ENCODE measurements around the gene ADIPOR2. TPM values are rescaled to one million over a fixed set of nuclear protein-coding genes. Genes with fewer than 3 reads are reported as not detected.
A peak's percentile ranks its signal among the peaks of the same experiment; 100 is the strongest.

ADIPOR2 gene
- total and polyA plus RNA-seq, 10 of the 15 experiments (the other 5 are each of a cell fraction or from before 2014, with no cell fraction given), result 8.6 to 65.0 (median 38.0) TPM

- in situ Hi-C loops (cut with MboI), result no loop called here
- no peak for TF ChIP-seq YBX1 (IDR thresholded peaks at IDR 0.05)
- peak; percentile 32; the same call in 1 of the 2 replicates for TF ChIP-seq RUNX3 (IDR thresholded peaks at IDR 0.05; ENCODE audit: low read length)
Observed at GRCh38 chr12:1668833-1669543, 21.9 kb upstream of the ADIPOR2 start.

DNA sequence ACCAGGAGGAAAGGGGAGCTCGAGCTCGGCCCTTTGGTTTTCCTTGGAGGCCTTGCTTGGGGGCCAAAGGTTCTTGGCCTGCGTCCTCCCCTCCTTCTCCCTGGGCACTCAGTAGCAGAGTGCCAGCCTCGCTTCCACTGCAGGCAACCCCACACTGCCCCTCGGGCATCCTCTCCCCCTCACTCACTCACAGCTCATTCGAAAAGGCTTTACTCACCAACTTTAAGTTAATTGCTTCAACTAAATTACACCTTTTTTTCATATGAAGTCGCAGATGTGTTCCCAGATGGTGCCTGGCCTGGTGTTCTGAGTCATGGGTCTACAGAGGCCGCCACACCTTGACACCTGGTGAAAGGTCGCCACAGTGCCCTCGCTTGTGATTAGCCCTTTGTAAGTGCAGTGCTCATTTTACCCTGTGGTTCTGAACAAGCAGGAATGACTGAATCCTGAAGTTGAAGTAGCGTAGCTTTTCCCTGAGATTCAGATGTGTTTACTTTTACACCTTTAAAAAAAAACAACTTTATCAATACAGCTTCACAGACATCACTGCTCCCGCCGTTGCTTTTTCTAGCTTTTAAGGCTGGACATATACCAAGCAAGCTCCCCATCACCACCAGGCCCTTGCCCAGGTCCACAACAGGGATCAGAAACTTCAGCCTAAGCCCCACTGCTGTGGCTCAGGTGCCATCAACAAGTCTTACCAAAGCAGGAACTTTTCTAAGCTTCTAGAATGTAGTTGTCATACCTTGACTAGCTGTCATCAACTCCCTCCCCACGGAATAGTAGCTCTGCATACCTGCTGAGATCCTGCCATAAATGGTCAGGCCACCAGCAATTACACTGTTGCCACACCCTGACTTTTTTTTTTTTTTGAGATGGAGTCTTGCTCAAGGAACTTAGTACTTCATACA lies 20.3 kb upstream of the ADIPOR2 start:
- FAIRE-seq (no peak), ATAC-seq (no peak), DNase-seq (ENCODE audit: low read depth, low spot score) (no peak)
- H3K9me3 ChIP-seq (replicated peaks; ENCODE audit: control insufficient read depth, insufficient read depth, low read length), result no peaks in the 10 kb centered on the region
- no peak overlapping the region for H3K4me2 ChIP-seq (ENCODE audit: control insufficient read depth, insufficient read depth)
- no peak overlapping the region for H3K4me3 ChIP-seq
- ChIA-PET POLR2A (interaction anchor here (0.8 kb wide), 2 partner anchors 11 to 122 kb away, joined by 3 read pairs; no protein-coding TSS in a partner anchor), CTCF (interaction anchor here (0.9 to 2.3 kb wide), 2 partner anchors 10 to 120 kb away, joined by 4 to 7 read pairs; no protein-coding TSS in a partner anchor), RAD21 (ENCODE audit: unreplicated experiment) (interaction anchor here (0.7 to 1.4 kb wide), 2 partner anchors 69 to 120 kb away, joined by 3 to 5 read pairs; no protein-coding TSS in a partner anchor), SMC1A (ENCODE audit: uncharacterized antibody, unreplicated experiment) (interaction anchor here (0.6 to 1.5 kb wide), 12 partner anchors 17 to 1230 kb away, joined by 3 to 6 read pairs (median 3); no protein-coding TSS in a partner anchor)
- no peaks in the 10 kb centered on the region for H4K20me1 ChIP-seq (ENCODE audit: control insufficient read depth, insufficient read depth)
- H3K27ac ChIP-seq (ENCODE audit: control insufficient read depth, insufficient read depth), result no peak overlapping the region
- in situ Hi-C loops (cut with MboI) (no loop called here), intact Hi-C loops (cut with micrococcal nuclease; ENCODE audit: unreplicated experiment) (no loop called here)
- BruUV-seq (replicated peaks), result no TSS peak
- H3K4me1 ChIP-seq (ENCODE audit: control insufficient read depth, insufficient read depth, low read length), result peaks cover 7% of the 10 kb centered on the region
- no peaks in the 10 kb centered on the region for H3K27me3 ChIP-seq (replicated peaks in 1 of 2; ENCODE audit: control insufficient read depth in 2 of 2, insufficient read depth in 2 of 2, low read length in 1 of 2)
- H3K9ac ChIP-seq (ENCODE audit: control insufficient read depth, insufficient read depth, low read length), result no peak overlapping the region
- H3K36me3 ChIP-seq (ENCODE audit: control insufficient read depth in 2 of 2, insufficient read depth in 2 of 2, low read length in 1 of 2), result no peaks in the 10 kb centered on the region
- no peak overlapping the region for H2AFZ ChIP-seq (ENCODE audit: control insufficient read depth, low read depth, low read length)
- 63% methylated on average over 14 of the region's 14 CpGs for WGBS (ENCODE audit: insufficient coverage, insufficient replicate concordance, low lambda C conversion rate, missing lambda C conversion rate)
- no peaks in the 10 kb centered on the region for H3K79me2 ChIP-seq (ENCODE audit: control insufficient read depth, insufficient read depth, low read length)
- TF ChIP-seq, protein P1, sequence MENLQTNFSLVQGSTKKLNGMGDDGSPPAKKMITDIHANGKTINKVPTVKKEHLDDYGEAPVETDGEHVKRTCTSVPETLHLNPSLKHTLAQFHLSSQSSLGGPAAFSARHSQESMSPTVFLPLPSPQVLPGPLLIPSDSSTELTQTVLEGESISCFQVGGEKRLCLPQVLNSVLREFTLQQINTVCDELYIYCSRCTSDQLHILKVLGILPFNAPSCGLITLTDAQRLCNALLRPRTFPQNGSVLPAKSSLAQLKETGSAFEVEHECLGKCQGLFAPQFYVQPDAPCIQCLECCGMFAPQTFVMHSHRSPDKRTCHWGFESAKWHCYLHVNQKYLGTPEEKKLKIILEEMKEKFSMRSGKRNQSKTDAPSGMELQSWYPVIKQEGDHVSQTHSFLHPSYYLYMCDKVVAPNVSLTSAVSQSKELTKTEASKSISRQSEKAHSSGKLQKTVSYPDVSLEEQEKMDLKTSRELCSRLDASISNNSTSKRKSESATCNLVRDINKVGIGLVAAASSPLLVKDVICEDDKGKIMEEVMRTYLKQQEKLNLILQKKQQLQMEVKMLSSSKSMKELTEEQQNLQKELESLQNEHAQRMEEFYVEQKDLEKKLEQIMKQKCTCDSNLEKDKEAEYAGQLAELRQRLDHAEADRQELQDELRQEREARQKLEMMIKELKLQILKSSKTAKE (IDR thresholded peaks at IDR 0.05; ENCODE audit: low read depth, poor library complexity, severe bottlenecking), result no peak
- TF ChIP-seq CUX1 (IDR thresholded peaks at IDR 0.05; ENCODE audit: insufficient replicate concordance, low read depth, low read length) (no peak), KLF5 (IDR thresholded peaks at IDR 0.05; ENCODE audit: partially characterized antibody) (no peak), LARP7 (IDR thresholded peaks at IDR 0.05) (no peak)

More at GRCh38 chr12:1668833-1669543, 21.9 kb upstream of the ADIPOR2 start:
- H2AFZ ChIP-seq (ENCODE audit: control insufficient read depth, low read depth, low read length), result peak overlapping the region; percentile 81
- FAIRE-seq, result peak; percentile 41
- DNase-seq (ENCODE audit: low read depth, low spot score), result no peak
- CTCF ChIA-PET, result interaction anchor here (0.9 kb wide), 1 partner anchor 34 kb away, joined by 3 read pairs; no protein-coding TSS in a partner anchor
- no peak overlapping the region for H3K4me3 ChIP-seq
- no peak for ATAC-seq
- no TSS peak for BruUV-seq (replicated peaks)
- H3K9ac ChIP-seq (ENCODE audit: control insufficient read depth, insufficient read depth, low read length), result 0 out of 2 replicates have a peak overlapping the region, but pooled peaks have one; percentile 29
- H3K27me3 ChIP-seq (replicated peaks in 1 of 2; ENCODE audit: control insufficient read depth in 2 of 2, insufficient read depth in 2 of 2, low read length in 1 of 2), result no peaks in the 10 kb centered on the region
- intact Hi-C loops (cut with micrococcal nuclease; ENCODE audit: unreplicated experiment), result no loop called here
- RAD21 ChIA-PET (ENCODE audit: unreplicated experiment), result no interaction called here
- H3K79me2 ChIP-seq (ENCODE audit: control insufficient read depth, insufficient read depth, low read length), result no peaks in the 10 kb centered on the region
- 23% methylated on average over 18 of the region's 18 CpGs for WGBS (ENCODE audit: insufficient coverage, insufficient replicate concordance, low lambda C conversion rate, missing lambda C conversion rate)
- no peaks in the 10 kb centered on the region for H3K36me3 ChIP-seq (ENCODE audit: control insufficient read depth in 2 of 2, insufficient read depth in 2 of 2, low read length in 1 of 2)
- no peak overlapping the region for H3K4me2 ChIP-seq (ENCODE audit: control insufficient read depth, insufficient read depth)
- H3K27ac ChIP-seq (ENCODE audit: control insufficient read depth, insufficient read depth), result no peak overlapping the region
- H3K4me1 ChIP-seq (ENCODE audit: control insufficient read depth, insufficient read depth, low read length), result peaks cover 7% of the 10 kb centered on the region
- POLR2A ChIA-PET, result no interaction called here
- SMC1A ChIA-PET (ENCODE audit: uncharacterized antibody, unreplicated experiment), result no interaction called here
- H4K20me1 ChIP-seq (ENCODE audit: control insufficient read depth, insufficient read depth), result no peaks in the 10 kb centered on the region
- no peaks in the 10 kb centered on the region for H3K9me3 ChIP-seq (replicated peaks; ENCODE audit: control insufficient read depth, insufficient read depth, low read length)

All from GM12878 (cell line).